Endometrial microvascular endothelial cells (primary cell): ENCODE measurements around the gene DGUOK. TPM values are rescaled to one million over a fixed set of nuclear protein-coding genes. Genes with fewer than 3 reads are reported as not detected.

Experiments
- in situ Hi-C: cut with HindIII; loops from 2 replicates; pipeline ENCODE4 v1.10.0; 2017; ENCODE audit warnings: low sequenced_read_pairs, low pct_unique_long_range_greater_than_20kb; ENCODE audit errors: inconsistent ontology term
- total RNA-seq: library from RNA; depleted of rRNA; stranded (reverse); fragments of >200 nt; gene quantifications from one replicate; pipeline ENCODE4 v1.2.3, GENCODE V29; 2015; ENCODE audit errors: inconsistent ontology term

DGUOK gene
- total RNA-seq, 1 donor from 2014 or later = 48.4 TPM

DNA sequence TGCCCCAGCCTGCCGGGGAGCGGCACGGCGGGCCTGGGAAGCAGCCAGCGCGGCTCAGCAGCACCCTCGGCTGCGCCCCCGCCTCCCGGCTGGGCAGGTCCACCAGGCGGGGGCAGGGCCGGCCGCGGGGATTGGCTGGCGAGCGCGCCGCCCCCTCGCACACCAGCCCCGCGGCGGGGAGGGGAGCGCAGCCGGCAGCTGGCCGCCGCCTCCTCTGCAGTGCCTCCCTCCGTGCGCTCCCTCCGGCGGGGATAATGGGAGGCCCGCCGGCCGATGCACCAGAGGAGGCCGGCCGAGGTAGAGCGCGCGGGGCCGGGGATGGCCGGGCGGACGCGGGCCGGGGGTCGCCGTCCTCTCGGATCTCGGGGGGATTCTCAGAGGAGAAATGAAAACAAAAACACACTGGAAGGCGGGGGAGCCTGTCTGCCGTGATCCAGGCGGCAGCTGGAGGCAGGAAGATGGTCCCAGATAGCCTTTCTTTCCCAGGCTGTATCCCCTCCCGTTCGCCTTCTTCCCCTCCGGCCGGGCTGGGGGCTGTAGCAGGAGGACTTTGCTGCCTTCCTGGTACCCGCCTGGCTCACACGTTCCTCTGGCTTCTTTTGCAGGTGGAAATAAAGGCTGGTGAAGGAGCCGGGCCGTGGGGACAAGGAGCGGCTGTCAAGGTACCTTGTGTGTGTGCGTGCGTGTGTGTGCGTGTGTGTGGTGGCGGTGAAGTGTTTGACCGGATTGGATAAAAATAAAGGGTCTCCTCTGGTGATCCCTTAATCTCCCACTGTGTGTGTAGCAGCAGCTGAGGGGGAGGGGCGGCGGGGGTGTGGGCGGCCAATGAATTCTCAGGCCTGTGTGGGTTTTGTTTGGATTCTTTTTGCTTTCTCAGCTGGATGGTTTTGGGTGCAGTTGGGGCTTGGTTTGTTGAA is 76.1 kb downstream of the DGUOK start:
- in situ Hi-C loops = no loop called here

DNA sequence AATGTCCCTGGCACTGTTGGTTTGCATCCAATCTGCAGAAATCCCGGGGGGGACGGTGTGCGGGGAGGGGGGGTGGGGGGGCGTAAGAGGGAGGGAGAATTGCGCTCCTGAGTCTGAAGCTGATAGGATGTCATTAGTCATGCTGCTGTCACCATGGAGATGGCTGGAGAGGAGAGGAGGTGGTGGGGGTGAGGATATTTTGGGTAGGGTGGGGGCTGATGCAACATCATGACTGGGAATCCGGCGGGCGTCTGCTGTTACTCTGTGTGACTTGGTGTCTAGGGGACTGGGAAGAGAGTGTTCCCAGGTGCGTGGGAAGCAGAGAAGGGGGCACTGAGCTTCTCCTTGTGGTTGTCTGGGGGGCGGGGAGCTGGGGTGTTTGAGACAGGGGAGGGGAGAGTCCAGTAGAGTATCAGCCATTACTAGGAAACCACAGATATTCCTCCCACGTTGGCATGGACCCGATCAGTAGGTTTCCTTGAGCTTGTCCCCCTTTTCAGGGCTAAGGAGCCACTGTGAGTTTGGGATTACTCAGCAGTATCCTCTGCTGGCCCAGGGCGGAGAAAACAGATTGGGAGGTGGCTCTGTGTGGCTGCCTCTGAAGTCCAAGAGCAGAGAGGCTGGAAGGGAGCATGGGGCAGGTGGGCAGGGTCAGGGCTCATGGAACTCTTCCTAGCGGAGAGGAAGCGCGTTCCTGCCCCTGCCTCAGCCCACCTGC is 77.0 kb downstream of the DGUOK start:
- in situ Hi-C loops = no loop called here

DNA sequence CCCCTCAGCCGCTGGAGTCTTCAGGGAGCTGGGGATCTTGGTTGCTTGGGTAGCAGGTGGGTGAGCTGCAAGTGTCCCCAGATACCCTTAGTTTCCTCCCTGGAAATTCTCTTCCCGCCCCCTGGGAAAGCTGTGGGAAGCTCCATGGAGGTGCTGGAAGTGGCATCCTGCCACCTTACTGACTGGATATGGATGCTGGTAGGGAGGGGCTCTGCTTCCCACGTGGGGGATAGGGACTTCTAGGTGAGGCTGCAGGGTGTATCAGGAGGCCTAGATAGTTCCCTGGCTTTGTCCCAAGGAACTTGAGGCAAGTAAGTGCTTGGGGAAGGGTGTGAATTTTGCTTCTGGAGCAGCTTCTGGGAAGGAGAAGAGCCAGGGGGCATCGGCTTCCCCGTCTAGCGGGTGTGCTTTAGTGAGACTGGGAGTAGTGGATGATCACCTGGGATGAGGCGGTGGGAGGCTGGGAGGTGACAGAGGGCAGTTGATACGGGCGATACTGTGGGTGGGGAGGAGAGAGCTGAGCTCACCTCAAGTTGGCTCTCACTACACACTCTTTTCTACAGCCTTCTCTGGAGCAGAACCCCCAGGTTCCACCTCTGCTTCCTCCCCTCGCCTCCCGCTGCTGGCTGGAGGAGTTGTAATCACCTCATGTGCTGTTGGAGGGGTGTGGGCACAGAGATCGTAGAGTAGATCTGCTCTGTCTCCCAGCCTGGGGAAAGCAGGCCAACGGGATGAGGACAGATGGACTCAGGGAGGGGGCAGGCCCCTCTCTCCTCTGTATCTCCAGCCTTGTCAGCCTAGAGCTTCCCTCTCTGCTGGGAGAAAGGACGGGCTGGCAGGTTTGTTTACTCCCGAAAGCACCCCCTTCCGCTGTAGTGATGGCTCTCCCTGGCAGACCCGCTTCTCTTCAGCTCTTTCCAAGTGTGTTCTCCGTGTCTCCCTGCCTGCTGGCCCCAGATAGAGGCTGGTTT is 77.8 kb downstream of the DGUOK start:
- in situ Hi-C loops = no loop called here

DNA sequence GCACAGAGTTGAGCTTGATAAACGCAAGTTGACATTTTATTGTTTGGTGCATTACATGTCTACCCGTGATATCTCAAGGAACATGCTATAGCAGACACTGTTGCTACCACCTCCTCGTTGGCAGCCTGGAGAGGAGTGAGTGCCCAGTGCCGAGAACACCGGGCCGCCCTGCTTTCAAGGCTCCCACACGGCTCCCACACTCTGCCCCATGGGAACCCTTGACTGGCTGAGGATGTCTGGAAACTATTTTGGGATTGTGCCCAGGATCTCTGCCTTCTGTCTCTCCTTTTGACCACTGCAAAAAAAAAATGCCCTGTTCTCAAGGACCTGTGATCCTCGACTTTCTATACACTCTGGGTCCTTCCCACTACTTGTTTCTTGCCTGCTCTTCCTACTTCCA is 79.1 kb downstream of the DGUOK start:
- in situ Hi-C loops = no loop called here

DNA sequence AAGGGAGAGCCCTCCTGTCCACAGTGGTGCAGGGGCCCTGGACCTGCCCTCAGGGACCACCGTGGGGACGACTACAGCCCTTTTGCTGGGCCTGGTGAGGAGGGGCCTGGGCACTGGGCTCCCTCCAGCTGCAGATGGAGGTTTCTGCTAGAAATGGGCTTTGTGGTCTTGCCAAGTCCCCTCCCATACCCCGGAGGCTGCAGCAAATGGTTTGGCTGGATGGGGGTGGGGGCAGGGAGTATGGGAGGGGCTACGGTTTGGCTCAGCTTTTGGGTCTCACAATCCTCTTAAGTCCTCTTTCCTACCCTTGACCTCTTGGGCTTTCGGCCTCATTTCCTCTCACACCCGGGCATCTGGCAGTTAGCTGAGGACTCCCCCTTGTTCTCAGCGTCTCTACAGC is 79.8 kb downstream of the DGUOK start:
- in situ Hi-C loops = no loop called here

DNA sequence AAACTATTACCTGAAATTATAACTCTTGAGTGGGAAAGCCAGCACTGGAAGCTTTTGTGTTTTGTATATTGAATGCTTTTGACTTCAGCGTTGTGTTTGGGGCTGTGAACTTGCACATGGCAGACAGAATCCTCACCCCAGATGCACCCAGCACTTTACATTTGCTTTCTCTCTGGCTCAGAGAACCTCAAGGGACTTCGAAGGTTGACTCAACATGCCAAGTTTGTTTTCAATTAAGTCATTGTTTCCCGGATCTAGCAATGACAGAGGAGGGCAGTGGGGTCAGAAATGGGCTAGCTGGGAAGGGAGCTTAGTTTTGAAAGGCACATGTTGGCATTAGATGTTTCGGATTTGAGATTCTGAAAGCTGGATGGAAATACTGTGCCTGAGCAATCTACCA is 80.4 kb downstream of the DGUOK start:
- in situ Hi-C loops = no loop called here

DNA sequence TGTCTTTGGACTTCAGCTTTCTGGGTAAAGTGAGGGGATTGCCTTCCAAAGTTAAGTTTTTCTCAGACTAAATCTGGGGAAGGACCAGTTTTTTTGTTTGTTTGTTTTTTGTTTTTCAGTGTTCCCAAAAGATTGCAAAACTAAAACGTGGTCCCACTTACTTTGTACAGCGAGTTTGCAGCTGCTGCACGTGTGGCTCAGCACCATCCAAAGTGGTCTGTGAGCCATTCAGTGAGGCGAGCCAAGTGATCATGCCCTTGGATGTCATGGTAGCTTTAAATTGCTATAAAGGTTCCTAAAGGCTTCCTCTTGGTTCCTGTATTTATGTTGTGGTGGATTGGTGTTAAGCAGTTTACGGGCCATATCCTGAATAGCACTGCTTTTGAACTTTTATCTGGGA is 81.0 kb downstream of the DGUOK start:
- in situ Hi-C loops = no loop called here

Other genes starting within 250 kb of the DGUOK start
- 79.0 TPM for gene TPRKB, start 189.5 kb upstream of the DGUOK start, total RNA-seq
- 30.2 TPM for gene DUSP11, start 146.8 kb upstream of the DGUOK start, total RNA-seq
- not detected for gene C2orf78, start 142.7 kb upstream of the DGUOK start, total RNA-seq
- 13.9 TPM for gene STAMBP, start 97.9 kb upstream of the DGUOK start, total RNA-seq
- 2.7 TPM for gene ACTG2, start 33.9 kb upstream of the DGUOK start, total RNA-seq
- 3.3 TPM for gene TET3, start 58.0 kb downstream of the DGUOK start, total RNA-seq
- gene BOLA3, start 221.0 kb downstream of the DGUOK start, total RNA-seq = 81.4 TPM